HL-60 (cell line): Measurements from ENCODE around the gene MEF2C.

Source experiments
- DNase-seq, 2 experiments: peaks; one replicate each; pipeline ENCODE4 v3.0.0-alpha.2; 2010 to 2020; ENCODE audit warnings: low read depth in 1 of 2, low spot score in 1 of 2
- H3K27ac ChIP-seq: fragments of 250-450 bp; sonication (Bioruptor Pico); replicated peaks from 2 replicates; pipeline ENCODE4 v1.5.1; 2020; ENCODE audit warnings: mild to moderate bottlenecking, moderate library complexity
- H3K27me3 ChIP-seq: fragments of 250-450 bp; sonication (Bioruptor Pico); 2 replicates; pipeline ENCODE4 v1.5.1; 2021; ENCODE audit warnings: mild to moderate bottlenecking, moderate library complexity; ENCODE audit not compliant: insufficient read depth, poor library complexity, severe bottlenecking
- H3K4me3 ChIP-seq: replicated peaks from 2 replicates; pipeline ENCODE4 v1.5.1; 2011; ENCODE audit warnings: mild to moderate bottlenecking, control low read depth, low read length; ENCODE audit not compliant: insufficient read depth
- GABPA ChIP-seq: IDR thresholded peaks from 2 replicates; pipeline ENCODE4 v1.6.1; 2012; ENCODE audit warnings: low read depth
- POLR2AphosphoS5 ChIP-seq: IDR thresholded peaks from 2 replicates; pipeline ENCODE4 v1.6.1; 2012; ENCODE audit warnings: low read depth
- SPI1 ChIP-seq: IDR thresholded peaks from 2 replicates; pipeline ENCODE4 v1.6.1; 2012; ENCODE audit warnings: low read depth, mild to moderate bottlenecking, borderline replicate concordance
- TF ChIP-seq, protein P1 (sequence below): IDR thresholded peaks from 2 replicates; pipeline ENCODE4 v1.6.1; 2012; ENCODE audit warnings: low read depth; ENCODE audit not compliant: insufficient replicate concordance
- TF ChIP-seq, protein P2 (sequence below): IDR thresholded peaks from one replicate; pipeline ENCODE4 v1.5.1; 2011; ENCODE audit warnings: low read length, control low read depth, inconsistent platforms; ENCODE audit not compliant: insufficient read depth

Gene MEF2C

DNA sequence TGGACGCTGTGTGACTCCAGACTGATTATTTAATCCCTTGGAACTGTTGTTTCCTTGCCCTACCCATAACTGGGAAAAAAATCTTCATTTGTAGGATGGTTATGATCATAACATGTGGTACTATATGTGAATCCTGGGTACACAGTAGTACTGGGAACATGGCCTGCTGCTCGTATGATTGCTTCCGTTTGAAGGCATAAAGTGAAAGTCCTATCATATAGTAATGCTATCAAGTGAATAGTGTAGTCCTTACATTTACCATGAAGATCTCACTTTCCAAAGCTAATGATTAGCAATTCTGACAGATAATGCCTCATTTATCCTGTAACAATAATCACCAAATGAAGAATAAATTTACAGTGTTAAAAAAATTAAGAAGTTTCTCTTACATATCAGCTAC is 53.2 kb downstream of the MEF2C start:
- TF ChIP-seq, protein P1, sequence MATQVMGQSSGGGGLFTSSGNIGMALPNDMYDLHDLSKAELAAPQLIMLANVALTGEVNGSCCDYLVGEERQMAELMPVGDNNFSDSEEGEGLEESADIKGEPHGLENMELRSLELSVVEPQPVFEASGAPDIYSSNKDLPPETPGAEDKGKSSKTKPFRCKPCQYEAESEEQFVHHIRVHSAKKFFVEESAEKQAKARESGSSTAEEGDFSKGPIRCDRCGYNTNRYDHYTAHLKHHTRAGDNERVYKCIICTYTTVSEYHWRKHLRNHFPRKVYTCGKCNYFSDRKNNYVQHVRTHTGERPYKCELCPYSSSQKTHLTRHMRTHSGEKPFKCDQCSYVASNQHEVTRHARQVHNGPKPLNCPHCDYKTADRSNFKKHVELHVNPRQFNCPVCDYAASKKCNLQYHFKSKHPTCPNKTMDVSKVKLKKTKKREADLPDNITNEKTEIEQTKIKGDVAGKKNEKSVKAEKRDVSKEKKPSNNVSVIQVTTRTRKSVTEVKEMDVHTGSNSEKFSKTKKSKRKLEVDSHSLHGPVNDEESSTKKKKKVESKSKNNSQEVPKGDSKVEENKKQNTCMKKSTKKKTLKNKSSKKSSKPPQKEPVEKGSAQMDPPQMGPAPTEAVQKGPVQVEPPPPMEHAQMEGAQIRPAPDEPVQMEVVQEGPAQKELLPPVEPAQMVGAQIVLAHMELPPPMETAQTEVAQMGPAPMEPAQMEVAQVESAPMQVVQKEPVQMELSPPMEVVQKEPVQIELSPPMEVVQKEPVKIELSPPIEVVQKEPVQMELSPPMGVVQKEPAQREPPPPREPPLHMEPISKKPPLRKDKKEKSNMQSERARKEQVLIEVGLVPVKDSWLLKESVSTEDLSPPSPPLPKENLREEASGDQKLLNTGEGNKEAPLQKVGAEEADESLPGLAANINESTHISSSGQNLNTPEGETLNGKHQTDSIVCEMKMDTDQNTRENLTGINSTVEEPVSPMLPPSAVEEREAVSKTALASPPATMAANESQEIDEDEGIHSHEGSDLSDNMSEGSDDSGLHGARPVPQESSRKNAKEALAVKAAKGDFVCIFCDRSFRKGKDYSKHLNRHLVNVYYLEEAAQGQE = no peak
- TF ChIP-seq, protein P2, sequence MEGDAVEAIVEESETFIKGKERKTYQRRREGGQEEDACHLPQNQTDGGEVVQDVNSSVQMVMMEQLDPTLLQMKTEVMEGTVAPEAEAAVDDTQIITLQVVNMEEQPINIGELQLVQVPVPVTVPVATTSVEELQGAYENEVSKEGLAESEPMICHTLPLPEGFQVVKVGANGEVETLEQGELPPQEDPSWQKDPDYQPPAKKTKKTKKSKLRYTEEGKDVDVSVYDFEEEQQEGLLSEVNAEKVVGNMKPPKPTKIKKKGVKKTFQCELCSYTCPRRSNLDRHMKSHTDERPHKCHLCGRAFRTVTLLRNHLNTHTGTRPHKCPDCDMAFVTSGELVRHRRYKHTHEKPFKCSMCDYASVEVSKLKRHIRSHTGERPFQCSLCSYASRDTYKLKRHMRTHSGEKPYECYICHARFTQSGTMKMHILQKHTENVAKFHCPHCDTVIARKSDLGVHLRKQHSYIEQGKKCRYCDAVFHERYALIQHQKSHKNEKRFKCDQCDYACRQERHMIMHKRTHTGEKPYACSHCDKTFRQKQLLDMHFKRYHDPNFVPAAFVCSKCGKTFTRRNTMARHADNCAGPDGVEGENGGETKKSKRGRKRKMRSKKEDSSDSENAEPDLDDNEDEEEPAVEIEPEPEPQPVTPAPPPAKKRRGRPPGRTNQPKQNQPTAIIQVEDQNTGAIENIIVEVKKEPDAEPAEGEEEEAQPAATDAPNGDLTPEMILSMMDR = no peak
- TF ChIP-seq POLR2AphosphoS5 (no peak), SPI1 (no peak), GABPA (no peak)
- Histone ChIP-seq H3K27ac (no peak overlapping the region), H3K4me3 (no peak overlapping the region), H3K27me3 (no peaks in the 10 kb centered on the region)
- DNase-seq = no peak

DNA sequence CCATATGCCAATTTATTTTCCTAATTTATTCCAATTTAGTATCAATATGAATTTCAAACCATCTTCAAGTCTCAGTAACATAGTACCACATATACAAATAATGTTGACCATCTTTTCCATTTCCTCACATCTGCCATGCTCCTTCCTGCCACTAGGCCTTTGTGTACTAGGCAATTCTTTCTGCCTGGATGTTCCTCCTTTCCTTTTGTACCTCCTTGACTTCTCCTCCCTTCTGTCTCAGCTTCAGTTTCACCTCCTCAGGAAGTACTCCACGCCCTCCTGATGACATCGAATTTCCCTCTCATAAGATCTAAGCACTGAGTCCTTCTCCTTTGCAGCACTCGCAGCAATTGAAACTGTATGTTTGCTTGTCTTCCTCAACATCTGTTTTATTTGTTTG is 53.9 kb downstream of the MEF2C start:
- H3K4me3 ChIP-seq = no peak overlapping the region
- DNase-seq = peak; percentile 15
- no peak overlapping the region for H3K27ac ChIP-seq

DNA sequence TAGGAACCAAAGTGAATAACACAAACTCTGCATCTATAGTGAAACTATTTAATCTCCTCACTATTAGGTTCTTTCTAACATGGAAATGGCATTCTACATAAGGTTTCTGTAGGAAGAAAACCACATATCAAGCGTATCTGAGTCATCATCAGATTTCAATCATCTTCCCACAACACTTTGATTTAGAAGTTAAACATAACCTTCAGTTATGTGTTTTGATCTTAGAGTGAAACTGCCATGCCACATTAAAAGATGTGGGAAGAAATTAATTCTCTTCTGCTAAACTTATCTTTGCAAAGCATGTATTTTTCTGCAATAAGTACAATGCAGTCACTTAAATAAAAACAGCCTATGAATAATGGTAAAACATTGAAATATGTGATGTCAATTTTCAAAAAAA is 55.0 kb downstream of the MEF2C start:
- no peak overlapping the region for H3K4me3 ChIP-seq
- H3K27ac ChIP-seq = no peak overlapping the region

More for the DNA sequence above, 53.9 kb downstream of the MEF2C start:
- TF ChIP-seq GABPA = no peak
- no peak for TF ChIP-seq POLR2AphosphoS5
- TF ChIP-seq SPI1 = no peak
- TF ChIP-seq, protein P1 = no peak
- TF ChIP-seq, protein P2 = no peak
- no peaks in the 10 kb centered on the region for H3K27me3 ChIP-seq

More for the DNA sequence above, 55.0 kb downstream of the MEF2C start:
- no peak for TF ChIP-seq GABPA
- TF ChIP-seq POLR2AphosphoS5 = no peak
- TF ChIP-seq, protein P1 = no peak
- TF ChIP-seq, protein P2 = no peak
- TF ChIP-seq SPI1 = no peak
- DNase-seq = no peak
- no peaks in the 10 kb centered on the region for H3K27me3 ChIP-seq
